GM19193 (cell line): ENCODE results near the gene UGT3A2.

Source experiments
- POLR2A ChIP-seq: IDR thresholded peaks from 4 replicates; pipeline ENCODE4 v1.6.1; 2011; ENCODE audit not compliant: insufficient read depth, insufficient read length; ENCODE audit errors: extremely low read depth

The UGT3A2 gene

GRCh38 chr5:36060420-36060887 lies 6.2 kb downstream of the UGT3A2 start:
- no peak for TF ChIP-seq POLR2A

- no peak for TF ChIP-seq POLR2A
Observed at GRCh38 chr5:36059571-36060419, 6.9 kb downstream of the UGT3A2 start.

- no peak for TF ChIP-seq POLR2A
Observed at GRCh38 chr5:36058776-36059175, 7.9 kb downstream of the UGT3A2 start.

- TF ChIP-seq POLR2A, result no peak
Observed at GRCh38 chr5:36057386-36057785, 9.3 kb downstream of the UGT3A2 start.

GRCh38 chr5:36056422-36056821 lies 10.3 kb downstream of the UGT3A2 start:
- TF ChIP-seq POLR2A, result no peak

GRCh38 chr5:36055984-36056383 lies 10.7 kb downstream of the UGT3A2 start:
- TF ChIP-seq POLR2A, result no peak

- TF ChIP-seq POLR2A, result no peak
Observed at GRCh38 chr5:36054647-36055046, 12.0 kb downstream of the UGT3A2 start.

- no peak for TF ChIP-seq POLR2A
Observed at GRCh38 chr5:36052538-36052937, 14.1 kb downstream of the UGT3A2 start.

GRCh38 chr5:36049949-36050348 lies 16.7 kb downstream of the UGT3A2 start:
- TF ChIP-seq POLR2A, result no peak

GRCh38 chr5:36047384-36048160 lies 19.1 kb downstream of the UGT3A2 start:
- no peak for TF ChIP-seq POLR2A

- no peak for TF ChIP-seq POLR2A
Observed at GRCh38 chr5:36045895-36046294, 20.8 kb downstream of the UGT3A2 start.

- no peak for TF ChIP-seq POLR2A
Observed at GRCh38 chr5:36041537-36041845, 25.2 kb downstream of the UGT3A2 start.

GRCh38 chr5:36040651-36041536 lies 25.8 kb downstream of the UGT3A2 start:
- TF ChIP-seq POLR2A, result no peak

GRCh38 chr5:36035696-36036095 lies 31.0 kb downstream of the UGT3A2 start:
- no peak for TF ChIP-seq POLR2A

- no peak for TF ChIP-seq POLR2A
Observed at GRCh38 chr5:36033486-36033885, 33.2 kb downstream of the UGT3A2 start.

GRCh38 chr5:36033047-36033446 lies 33.6 kb downstream of the UGT3A2 start:
- no peak for TF ChIP-seq POLR2A

- TF ChIP-seq POLR2A, result no peak
Observed at GRCh38 chr5:36031223-36031622, 35.5 kb downstream of the UGT3A2 start.
